ENCODE measurements around the gene LIG1.

LIG1 gene

GRCh38 chr19:48181505-48181904, 11.4 kb upstream of the LIG1 start:
- no peak for DNase-seq

- no peak for DNase-seq
Observed at GRCh38 chr19:48176226-48176625, 6.1 kb upstream of the LIG1 start.

GRCh38 chr19:48175578-48175977, 5.4 kb upstream of the LIG1 start:
- no peak for DNase-seq

- DNase-seq, result no peak
Observed at GRCh38 chr19:48174445-48175030, 4.4 kb upstream of the LIG1 start.

GRCh38 chr19:48171710-48172109, 1.6 kb upstream of the LIG1 start:
- no peak for DNase-seq

- DNase-seq, result peak; percentile 8
Observed at GRCh38 chr19:48170817-48171347, 738 bp upstream of the LIG1 start.

GRCh38 chr19:48169578-48169938, 586 bp downstream of the LIG1 start:
- peak; percentile 83 for DNase-seq

- DNase-seq, result no peak
Observed at GRCh38 chr19:48168689-48169088, 1.5 kb downstream of the LIG1 start.

- DNase-seq, result no peak
Observed at GRCh38 chr19:48158210-48158790, 11.8 kb downstream of the LIG1 start.

GRCh38 chr19:48154003-48154402, 16.1 kb downstream of the LIG1 start:
- DNase-seq, result no peak

- DNase-seq, result peak; percentile 31
Observed at GRCh38 chr19:48152551-48152950, 17.6 kb downstream of the LIG1 start.

- no peak for DNase-seq
Observed at GRCh38 chr19:48149430-48149829, 20.7 kb downstream of the LIG1 start.

- no peak for DNase-seq
Observed at GRCh38 chr19:48148576-48148975, 21.6 kb downstream of the LIG1 start.

- DNase-seq, result no peak
Observed at GRCh38 chr19:48147597-48148175, 22.5 kb downstream of the LIG1 start.

- no peak for DNase-seq
Observed at GRCh38 chr19:48139053-48139452, 31.1 kb downstream of the LIG1 start.

- no peak for DNase-seq
Observed at GRCh38 chr19:48137411-48137810, 32.7 kb downstream of the LIG1 start.

- DNase-seq, result no peak
Observed at GRCh38 chr19:48136547-48136946, 33.6 kb downstream of the LIG1 start.

GRCh38 chr19:48135411-48135810, 34.7 kb downstream of the LIG1 start:
- DNase-seq, result no peak

- no peak for DNase-seq
Observed at GRCh38 chr19:48133094-48133493, 37.0 kb downstream of the LIG1 start.

GRCh38 chr19:48127561-48127960, 42.6 kb downstream of the LIG1 start:
- no peak for DNase-seq

- DNase-seq, result no peak
Observed at GRCh38 chr19:48123907-48124651, 46.1 kb downstream of the LIG1 start.

GRCh38 chr19:48122421-48122820, 47.7 kb downstream of the LIG1 start:
- DNase-seq, result no peak

- no peak for DNase-seq
Observed at GRCh38 chr19:48121909-48122371, 48.2 kb downstream of the LIG1 start.

GRCh38 chr19:48121066-48121465, 49.1 kb downstream of the LIG1 start:
- no peak for DNase-seq

Measured in central memory CD4-positive, alpha-beta T cell (primary cell).